Stimulated activated naive CD4-positive, alpha-beta T cell (primary cell): ENCODE results near the gene UMODL1.

Experiments used
- DNase-seq, 6 experiments: peaks; one replicate each; lab custom pipeline; 2025; lab: John Stamatoyannopoulos, UW

Gene UMODL1

DNA sequence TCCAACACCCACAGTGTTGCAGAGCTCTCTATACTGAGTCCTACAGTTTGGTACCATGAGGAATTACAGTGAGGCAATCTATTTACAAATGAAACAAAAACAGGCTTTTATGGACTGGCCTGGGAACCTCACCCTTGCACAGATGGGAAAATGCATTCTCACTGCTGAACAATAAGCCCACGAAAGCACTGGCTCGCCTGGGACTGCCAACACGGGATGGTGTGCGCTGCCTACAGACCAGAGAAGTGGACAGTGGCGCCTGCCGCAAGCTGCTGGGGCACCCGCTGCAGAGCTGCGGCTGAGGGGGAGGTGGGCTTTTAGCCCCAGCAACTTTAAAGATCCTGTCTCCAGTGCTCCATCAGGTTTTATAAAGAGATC is 119.4 kb downstream of the UMODL1 start:
- DNase-seq = no peak

DNA sequence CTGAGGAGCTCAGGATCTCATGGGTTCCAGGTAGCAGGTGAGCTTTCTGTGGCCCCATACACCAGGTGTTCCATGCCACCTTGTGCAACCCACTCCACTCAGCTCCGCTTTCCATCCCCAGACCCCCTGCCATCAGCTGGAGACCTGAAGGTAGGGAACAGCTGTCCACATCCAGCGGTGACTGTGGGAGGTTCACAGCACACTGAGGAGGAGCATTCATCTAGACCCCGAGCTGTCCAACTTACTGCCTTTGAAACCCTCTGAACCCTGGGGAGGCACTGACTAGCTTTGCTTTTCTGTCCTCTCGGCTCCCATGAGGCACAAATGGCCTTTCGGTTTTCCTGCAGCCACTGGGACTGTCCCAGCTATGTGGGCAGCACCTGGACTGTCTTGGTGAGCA is 119.9 kb downstream of the UMODL1 start:
- no peak for DNase-seq

DNA sequence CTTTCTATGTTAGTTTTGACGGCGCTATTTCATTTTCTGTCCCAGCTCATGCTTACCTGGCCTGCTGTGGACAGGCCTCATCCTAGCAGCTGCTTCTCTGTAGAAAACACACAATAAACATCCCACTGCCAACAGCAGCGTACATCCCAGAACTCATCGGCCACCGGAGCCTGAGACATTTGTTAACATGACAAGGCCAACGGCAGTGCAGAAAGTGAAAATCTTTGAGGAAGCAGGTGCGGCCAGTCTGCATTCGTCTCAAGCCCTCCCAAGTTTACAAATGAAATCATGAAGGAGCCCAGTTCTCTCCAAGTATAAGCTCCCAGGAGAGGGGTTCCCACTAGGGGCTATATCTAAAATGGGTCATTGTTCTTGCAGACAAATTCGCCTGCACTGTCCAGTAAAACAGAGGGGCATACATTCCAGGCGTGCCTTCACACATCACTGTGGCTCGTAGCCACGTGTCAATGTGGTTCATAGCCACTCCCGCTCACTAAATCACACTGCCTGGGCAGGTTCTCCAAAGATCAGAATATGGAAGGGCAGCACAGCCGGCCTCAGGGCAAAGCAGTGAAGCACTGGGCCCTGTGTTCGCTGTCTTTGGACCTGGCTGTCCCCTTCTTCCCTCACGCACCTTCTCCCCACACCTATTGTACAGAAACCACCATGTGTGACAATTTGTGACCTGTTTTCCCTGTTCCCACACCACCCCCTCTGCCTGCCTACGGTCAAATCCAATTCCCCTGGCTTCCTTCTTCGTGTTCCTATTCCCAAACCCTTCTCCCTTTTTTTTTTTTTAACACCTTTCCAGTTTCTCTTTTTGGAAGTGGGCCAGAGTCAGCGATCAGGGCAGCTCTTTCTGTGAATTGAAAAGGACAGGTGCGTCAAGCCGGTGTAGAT is 120.8 kb downstream of the UMODL1 start:
- DNase-seq = no peak
